B cell (primary cell): ENCODE results near the gene SH3RF1. TPM values are rescaled to one million over a fixed set of nuclear protein-coding genes. Genes with fewer than 3 reads are reported as not detected.

Source experiments
- ATAC-seq: fragments of 200-7000 bp; cut with Tn5 transposase; one replicate; pipeline ENCODE4 v1.10.0; 2021; ENCODE audit warnings: low read depth, mild to moderate bottlenecking, moderate number of reproducible peaks, moderate library complexity
- CTCF ChIA-PET: fragments of 350-600 bp; sonication (Branson Sonifier 250); formaldehyde crosslinking; loops from one replicate; lab custom pipeline; 2021; ENCODE audit warnings: antibody characterized with exemption, inconsistent platforms; lab: Charles Lee
- POLR2A ChIA-PET: fragments of 350-600 bp; sonication (Branson Sonifier 250); formaldehyde crosslinking; loops from one replicate; lab custom pipeline; 2021; ENCODE audit warnings: antibody characterized with exemption; lab: Charles Lee
- DNase-seq: peaks from one replicate; pipeline ENCODE4 v3.0.0; 2013
- H2AFZ ChIP-seq: 2 replicates; pipeline ENCODE4 v1.6.1; 2012; ENCODE audit warnings: mild to moderate bottlenecking, low read depth, low read length; ENCODE audit not compliant: insufficient read depth, poor library complexity, severe bottlenecking
- H3K27ac ChIP-seq, 2 donors: 1 replicate in 1 of 2; 2 replicates in 1 of 2; pipeline ENCODE4 v1.5.1; 2012 to 2013; ENCODE audit warnings: low read length in 2 of 2, mild to moderate bottlenecking in 2 of 2, moderate library complexity in 1 of 2
- H3K27me3 ChIP-seq, 4 experiments: fragments of 200-600 bp in 1 of 4; sonication (generic) in 1 of 4; replicated peaks in 1 of 4; 1 replicate in 2 of 4; 2 replicates in 2 of 4; pipeline versions ENCODE4 v1.6.1 to v1.7.0; 2013 to 2016; ENCODE audit warnings: low read length in 3 of 4, mild to moderate bottlenecking in 2 of 4, mixed read lengths in 1 of 4, moderate library complexity in 1 of 4; ENCODE audit not compliant: insufficient read depth in 4 of 4, control insufficient read depth in 3 of 4; ENCODE audit errors: control extremely low read depth in 1 of 4
- H3K36me3 ChIP-seq, 2 experiments: replicated peaks in 1 of 2; 1 replicate in 1 of 2; 2 replicates in 1 of 2; pipeline versions ENCODE4 v1.6.1 to v1.7.1; 2013; ENCODE audit warnings: low read length in 1 of 2; ENCODE audit not compliant: insufficient read depth in 2 of 2, control insufficient read depth in 1 of 2; ENCODE audit errors: control extremely low read depth in 1 of 2, extremely low read depth in 1 of 2
- H3K4me1 ChIP-seq, 2 donors: fragments of 200-600 bp in 1 of 2; sonication (generic) in 1 of 2; 1 replicate in 1 of 2; 2 replicates in 1 of 2; pipeline versions ENCODE4 v1.5.1 to v1.6.1; 2013 to 2017; ENCODE audit warnings: low read length in 2 of 2; ENCODE audit not compliant: control insufficient read depth in 2 of 2, insufficient read depth in 2 of 2
- H3K4me2 ChIP-seq: replicated peaks from 2 replicates; pipeline ENCODE3; 2012; ENCODE audit warnings: mild to moderate bottlenecking, low read depth, low read length; ENCODE audit not compliant: poor library complexity, severe bottlenecking
- H3K4me3 ChIP-seq, 5 experiments: fragments of 200-600 bp in 1 of 5; sonication (generic) in 1 of 5; 1 replicate in 3 of 5; 2 replicates in 2 of 5; pipeline versions ENCODE4 v1.5.1 to v1.7.0; 2011 to 2016; ENCODE audit warnings: low read length in 4 of 5, mild to moderate bottlenecking in 4 of 5, low read depth in 2 of 5, control low read depth in 1 of 5, moderate library complexity in 1 of 5; ENCODE audit not compliant: insufficient read depth in 1 of 5; ENCODE audit errors: control extremely low read depth in 1 of 5, extremely low read depth in 1 of 5
- H3K79me2 ChIP-seq: fragments of 200-600 bp; sonication (generic); one replicate; pipeline ENCODE4 v1.6.0; 2016; ENCODE audit warnings: low read length; ENCODE audit not compliant: control insufficient read depth, insufficient read depth
- H3K9ac ChIP-seq: fragments of 200-600 bp; sonication (generic); 2 replicates; pipeline ENCODE4 v1.6.1; 2017; ENCODE audit warnings: mild to moderate bottlenecking, low read length, moderate library complexity
- H3K9me3 ChIP-seq, 3 donors: one replicate each; pipeline versions ENCODE4 v1.6.1 to v1.7.1; 2013; ENCODE audit warnings: low read length in 2 of 3; ENCODE audit not compliant: control insufficient read depth in 2 of 3, insufficient read depth in 1 of 3; ENCODE audit errors: control extremely low read depth in 1 of 3
- H4K20me1 ChIP-seq: 2 replicates; pipeline ENCODE4 v1.6.0; 2012; ENCODE audit warnings: mild to moderate bottlenecking, low read length; ENCODE audit not compliant: insufficient read depth, control insufficient read depth, poor library complexity, severe bottlenecking
- H3K27ac Mint-ChIP-seq: one replicate; pipeline ENCODE4 v1.8.0; 2021; ENCODE audit warnings: mixed read lengths
- H3K27me3 Mint-ChIP-seq: one replicate; pipeline ENCODE4 v1.8.0; 2021; ENCODE audit warnings: mixed read lengths
- H3K4me1 Mint-ChIP-seq: one replicate; pipeline ENCODE4 v1.8.0; 2021; ENCODE audit warnings: mixed read lengths
- H3K4me3 Mint-ChIP-seq: one replicate; pipeline ENCODE4 v1.8.0; 2021; ENCODE audit warnings: mixed read lengths
- H3K9me3 Mint-ChIP-seq: one replicate; pipeline ENCODE4 v1.8.0; 2022; ENCODE audit warnings: mixed read lengths; ENCODE audit not compliant: insufficient read depth
- EZH2 ChIP-seq: IDR thresholded peaks from 2 replicates; pipeline ENCODE4 v1.6.1; 2012; ENCODE audit warnings: borderline replicate concordance, low read depth, mild to moderate bottlenecking, moderate library complexity, low read length; ENCODE audit not compliant: insufficient read depth, poor library complexity, severe bottlenecking
- WGBS: methylation state at CpG from one replicate; pipeline ENCODE4 v1.1.5; 2013; ENCODE audit warnings: missing lambda C conversion rate; ENCODE audit not compliant: insufficient coverage; 5-methylcytosine and 5-hydroxymethylcytosine counted together
- intact Hi-C: fragments of 100-400 bp; cut with micrococcal nuclease; formaldehyde crosslinking; loops from one replicate; pipeline ENCODE4 v1.10.0; 2022
- polyA plus RNA-seq: library from polyadenylated mRNA; depleted of rRNA; stranded (reverse); fragments of >200 nt; gene quantifications from 2 replicates; pipeline ENCODE4 v1.2.3, GENCODE V29; 2012
- total RNA-seq, 2 donors: library from RNA; stranded (reverse); fragments of 120-200 nt in 1 of 2; gene quantifications; 1 replicate in 1 of 2; 2 replicates in 1 of 2; pipeline versions ENCODE4 v1.2.3 to v1.2.4, GENCODE V29; 2013 to 2022
- TF ChIP-seq, protein P1 (sequence below): fragments of 200-600 bp; IDR thresholded peaks from one replicate; pipeline ENCODE4 v1.8.0; 2022; ENCODE audit warnings: antibody characterized with exemption, mild to moderate bottlenecking

SH3RF1 gene
- total and polyA plus RNA-seq, 2 donors (not counting 1 experiment from before 2014, with no cell fraction given), result 2.0 to 5.4 TPM

DNA sequence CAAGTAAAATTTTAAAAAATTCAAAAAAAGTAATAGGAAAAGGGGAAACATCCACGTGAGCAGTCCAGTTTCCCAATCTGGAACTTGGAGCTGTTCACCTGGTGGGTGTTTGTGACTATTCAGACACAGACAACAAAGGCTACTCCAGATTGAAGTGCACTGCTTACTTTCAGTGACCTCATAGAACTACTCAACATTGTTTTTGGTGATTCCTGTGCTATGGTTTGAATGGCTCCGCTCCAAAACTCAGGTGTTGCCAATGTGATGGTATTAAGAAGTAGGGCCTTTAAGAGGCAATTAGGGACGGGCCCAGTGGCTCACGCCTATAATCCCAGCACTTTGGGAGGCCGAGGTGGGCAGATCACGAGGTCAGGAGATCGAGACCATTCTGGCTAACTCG, 22.1 kb downstream of the SH3RF1 start:
- H3K9ac ChIP-seq, result no peak overlapping the region
- 98% methylated on average over 7 of the region's 8 CpGs for WGBS
- H2AFZ ChIP-seq, result no peak overlapping the region
- H3K4me2 ChIP-seq, result no peak overlapping the region
- Mint-ChIP-seq H3K27me3 (no peaks in the 10 kb centered on the region), H3K4me1 (peaks cover 34% of the 10 kb centered on the region), H3K4me3 (no peak overlapping the region), H3K27ac (no peak overlapping the region), H3K9me3 (no peaks in the 10 kb centered on the region)
- CTCF ChIA-PET, result no interaction called here
- intact Hi-C loops, result no loop called here
- DNase-seq (no peak), ATAC-seq (no peak)
- H3K4me1 ChIP-seq, result no peaks in the 10 kb centered on the region
- H3K9me3 ChIP-seq, result no peaks in the 10 kb centered on the region
- H3K4me3 ChIP-seq, result no peak overlapping the region
- no peaks in the 10 kb centered on the region for H3K36me3 ChIP-seq
- no peaks in the 10 kb centered on the region for H3K27me3 ChIP-seq
- POLR2A ChIA-PET, result no interaction called here
- no peak overlapping the region for H3K27ac ChIP-seq
- no peak for TF ChIP-seq EZH2
- TF ChIP-seq, protein P1, sequence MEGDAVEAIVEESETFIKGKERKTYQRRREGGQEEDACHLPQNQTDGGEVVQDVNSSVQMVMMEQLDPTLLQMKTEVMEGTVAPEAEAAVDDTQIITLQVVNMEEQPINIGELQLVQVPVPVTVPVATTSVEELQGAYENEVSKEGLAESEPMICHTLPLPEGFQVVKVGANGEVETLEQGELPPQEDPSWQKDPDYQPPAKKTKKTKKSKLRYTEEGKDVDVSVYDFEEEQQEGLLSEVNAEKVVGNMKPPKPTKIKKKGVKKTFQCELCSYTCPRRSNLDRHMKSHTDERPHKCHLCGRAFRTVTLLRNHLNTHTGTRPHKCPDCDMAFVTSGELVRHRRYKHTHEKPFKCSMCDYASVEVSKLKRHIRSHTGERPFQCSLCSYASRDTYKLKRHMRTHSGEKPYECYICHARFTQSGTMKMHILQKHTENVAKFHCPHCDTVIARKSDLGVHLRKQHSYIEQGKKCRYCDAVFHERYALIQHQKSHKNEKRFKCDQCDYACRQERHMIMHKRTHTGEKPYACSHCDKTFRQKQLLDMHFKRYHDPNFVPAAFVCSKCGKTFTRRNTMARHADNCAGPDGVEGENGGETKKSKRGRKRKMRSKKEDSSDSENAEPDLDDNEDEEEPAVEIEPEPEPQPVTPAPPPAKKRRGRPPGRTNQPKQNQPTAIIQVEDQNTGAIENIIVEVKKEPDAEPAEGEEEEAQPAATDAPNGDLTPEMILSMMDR, result no peak
- H3K79me2 ChIP-seq, result no peaks in the 10 kb centered on the region
- H4K20me1 ChIP-seq, result no peaks in the 10 kb centered on the region

DNA sequence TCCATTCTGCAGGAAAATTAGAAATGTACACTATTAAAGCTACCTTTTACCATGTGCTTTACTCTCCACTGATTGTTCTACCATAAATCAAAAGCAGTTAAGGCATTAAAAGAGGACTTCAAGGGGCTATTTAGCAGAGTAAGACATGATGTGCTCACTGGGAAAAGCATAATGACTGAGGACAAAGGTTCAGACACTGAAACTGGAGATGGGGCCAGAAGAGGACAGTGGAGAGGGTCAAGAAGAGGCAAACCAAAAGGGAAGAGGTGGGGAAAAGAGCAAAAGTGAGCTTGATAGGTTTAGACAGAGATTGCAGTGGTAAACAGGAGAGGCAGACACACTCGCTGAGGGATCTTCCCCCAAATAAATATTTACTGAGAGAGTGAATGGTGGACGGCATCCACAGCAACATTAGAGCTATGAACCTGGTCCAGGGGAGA, 23.8 kb downstream of the SH3RF1 start:
- DNase-seq (no peak), ATAC-seq (no peak)
- no peak overlapping the region for H3K4me3 Mint-ChIP-seq
- Histone ChIP-seq H3K36me3 (no peaks in the 10 kb centered on the region), H3K27ac (no peak overlapping the region), H3K79me2 (no peaks in the 10 kb centered on the region), H3K4me3 (no peak overlapping the region), H4K20me1 (no peaks in the 10 kb centered on the region), H3K9me3 (no peaks in the 10 kb centered on the region), H2AFZ (no peak overlapping the region), H3K4me2 (no peak overlapping the region), H3K9ac (no peak overlapping the region), H3K4me1 (no peaks in the 10 kb centered on the region), H3K27me3 (no peaks in the 10 kb centered on the region)
- H3K27ac Mint-ChIP-seq, result no peak overlapping the region
- peaks cover 24% of the 10 kb centered on the region for H3K4me1 Mint-ChIP-seq
- H3K27me3 Mint-ChIP-seq, result no peaks in the 10 kb centered on the region
- ChIA-PET POLR2A (no interaction called here), CTCF (no interaction called here)
- intact Hi-C loops, result no loop called here
- 86% methylated on average over 1 of the region's 2 CpGs for WGBS
- TF ChIP-seq EZH2, result no peak
- TF ChIP-seq, protein P1, result no peak
- no peaks in the 10 kb centered on the region for H3K9me3 Mint-ChIP-seq
